Keratinocyte (primary cell): Measurements from ENCODE around the gene FAM185A.

Experiments
- EZH2 ChIP-seq: IDR thresholded peaks from one replicate; pipeline ENCODE4 v1.6.1; 2012; ENCODE audit warnings: inconsistent platforms, mild to moderate bottlenecking, low read length, moderate library complexity
- TF ChIP-seq, protein P1 (sequence below), 3 experiments: IDR thresholded peaks in 1 of 3; conservative IDR thresholded peaks in 1 of 3; optimal IDR thresholded peaks in 1 of 3; 2 replicates in 2 of 3; 3 replicates in 1 of 3; pipeline versions ENCODE3 to v1.5.1; 2011; ENCODE audit warnings: low read length in 3 of 3, mild to moderate bottlenecking in 3 of 3, moderate library complexity in 2 of 3, control low read depth in 1 of 3, inconsistent platforms in 1 of 3; ENCODE audit not compliant: insufficient read depth in 2 of 3; ENCODE audit errors: extremely low read depth in 1 of 3

DNA sequence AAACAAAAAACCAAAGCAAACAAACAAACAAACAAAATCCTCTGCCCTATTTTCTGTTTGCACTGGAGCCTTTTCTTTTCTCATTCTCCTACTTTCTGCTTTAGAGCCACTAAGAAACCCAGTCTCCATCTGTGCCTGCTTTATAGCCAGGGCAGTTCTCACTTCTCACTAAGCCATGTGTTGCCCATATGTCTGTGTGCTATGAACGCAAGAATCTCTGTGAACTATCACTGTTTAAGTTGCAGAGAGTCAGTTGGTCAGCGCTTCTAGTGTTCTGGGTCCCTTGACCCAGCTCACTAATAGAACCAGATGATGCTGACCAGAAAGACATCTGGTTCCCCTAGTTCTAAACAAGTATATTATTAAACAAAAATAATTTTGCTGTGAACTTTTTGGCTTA is 81.4 kb downstream of the FAM185A start:
- TF ChIP-seq, protein P1, sequence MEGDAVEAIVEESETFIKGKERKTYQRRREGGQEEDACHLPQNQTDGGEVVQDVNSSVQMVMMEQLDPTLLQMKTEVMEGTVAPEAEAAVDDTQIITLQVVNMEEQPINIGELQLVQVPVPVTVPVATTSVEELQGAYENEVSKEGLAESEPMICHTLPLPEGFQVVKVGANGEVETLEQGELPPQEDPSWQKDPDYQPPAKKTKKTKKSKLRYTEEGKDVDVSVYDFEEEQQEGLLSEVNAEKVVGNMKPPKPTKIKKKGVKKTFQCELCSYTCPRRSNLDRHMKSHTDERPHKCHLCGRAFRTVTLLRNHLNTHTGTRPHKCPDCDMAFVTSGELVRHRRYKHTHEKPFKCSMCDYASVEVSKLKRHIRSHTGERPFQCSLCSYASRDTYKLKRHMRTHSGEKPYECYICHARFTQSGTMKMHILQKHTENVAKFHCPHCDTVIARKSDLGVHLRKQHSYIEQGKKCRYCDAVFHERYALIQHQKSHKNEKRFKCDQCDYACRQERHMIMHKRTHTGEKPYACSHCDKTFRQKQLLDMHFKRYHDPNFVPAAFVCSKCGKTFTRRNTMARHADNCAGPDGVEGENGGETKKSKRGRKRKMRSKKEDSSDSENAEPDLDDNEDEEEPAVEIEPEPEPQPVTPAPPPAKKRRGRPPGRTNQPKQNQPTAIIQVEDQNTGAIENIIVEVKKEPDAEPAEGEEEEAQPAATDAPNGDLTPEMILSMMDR (optimal IDR thresholded peaks at IDR 0.05 in 1 of 3, IDR thresholded peaks at IDR 0.05 in 1 of 3, conservative IDR thresholded peaks at IDR 0.05 in 1 of 3; ENCODE audit: extremely low read depth in 1 of 3, insufficient read depth in 2 of 3, low read length in 3 of 3) = no peak
- TF ChIP-seq EZH2 = no peak
